Myocyte (in vitro differentiated cells): ENCODE measurements around the gene XYLT2. TPM values are rescaled to one million over a fixed set of nuclear protein-coding genes. Genes with fewer than 3 reads are reported as not detected.

Source experiments
- DNase-seq: peaks from one replicate; pipeline ENCODE4 v3.0.0-alpha.2; 2012; ENCODE audit warnings: low read depth
- total RNA-seq: library from RNA; depleted of rRNA; stranded (reverse); fragments of >200 nt; gene quantifications from 2 replicates; pipeline ENCODE4 v1.2.3, GENCODE V29; 2014

XYLT2 gene
- total RNA-seq, 1 donor from 2014 or later = 26.0 TPM

DNA sequence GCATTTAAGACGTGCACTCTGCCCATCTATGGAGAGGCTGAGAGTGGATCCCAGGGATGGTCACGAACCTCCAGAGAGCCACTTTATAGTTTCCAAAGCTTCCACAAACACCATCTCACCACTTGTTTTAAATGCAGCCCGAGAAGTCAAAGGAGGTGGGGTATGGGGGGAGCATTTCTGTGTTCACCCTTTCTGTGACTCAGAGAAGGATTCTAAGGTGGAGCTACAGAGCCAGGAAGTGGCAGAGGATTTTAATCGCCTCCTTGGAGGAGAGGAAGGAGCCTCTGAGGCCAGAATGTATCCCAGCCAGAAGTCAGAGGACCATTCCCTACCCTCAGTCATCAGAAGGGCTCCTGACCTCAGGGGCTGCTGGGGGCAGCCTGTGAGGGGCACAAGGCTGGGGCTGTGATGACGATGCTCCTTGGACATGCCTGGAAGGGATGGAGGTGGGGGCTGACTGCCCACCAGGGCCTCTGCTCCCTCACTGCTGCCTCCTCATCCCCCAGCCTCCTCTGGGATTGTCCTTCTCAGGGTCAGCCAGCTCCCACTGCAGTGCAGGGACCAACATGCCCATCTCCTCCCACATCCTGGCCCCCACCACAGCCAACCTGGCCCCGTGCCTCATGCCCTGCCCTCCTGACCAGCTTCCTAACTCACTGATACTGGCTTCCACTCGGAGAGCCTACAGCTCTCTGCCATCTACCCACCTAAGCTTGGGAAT is 2.8 kb downstream of the XYLT2 start:
- no peak for DNase-seq

GRCh38 chr17:50349243-50349600 is 3.3 kb downstream of the XYLT2 start:
- DNase-seq = no peak

DNA sequence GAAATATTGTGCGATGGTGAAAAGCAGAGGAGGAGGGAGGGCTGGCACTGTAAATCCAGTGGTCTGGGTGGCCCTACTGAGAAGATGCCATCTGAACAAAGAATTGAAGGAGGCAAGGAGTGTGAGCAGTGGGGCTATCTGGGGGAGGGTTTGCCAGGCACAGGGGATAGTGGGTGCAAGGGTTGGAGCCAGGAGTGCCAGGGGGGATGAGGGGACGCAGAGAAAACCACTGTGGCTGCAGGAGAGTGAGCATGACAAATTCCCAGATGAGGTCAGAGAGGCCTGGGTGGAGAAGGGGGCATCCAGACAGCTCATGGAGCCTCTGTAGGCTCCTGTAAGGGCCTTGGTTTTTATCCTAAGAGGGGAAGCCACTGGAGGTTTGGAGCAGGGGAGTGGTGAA is 4.8 kb downstream of the XYLT2 start:
- DNase-seq = no peak

DNA sequence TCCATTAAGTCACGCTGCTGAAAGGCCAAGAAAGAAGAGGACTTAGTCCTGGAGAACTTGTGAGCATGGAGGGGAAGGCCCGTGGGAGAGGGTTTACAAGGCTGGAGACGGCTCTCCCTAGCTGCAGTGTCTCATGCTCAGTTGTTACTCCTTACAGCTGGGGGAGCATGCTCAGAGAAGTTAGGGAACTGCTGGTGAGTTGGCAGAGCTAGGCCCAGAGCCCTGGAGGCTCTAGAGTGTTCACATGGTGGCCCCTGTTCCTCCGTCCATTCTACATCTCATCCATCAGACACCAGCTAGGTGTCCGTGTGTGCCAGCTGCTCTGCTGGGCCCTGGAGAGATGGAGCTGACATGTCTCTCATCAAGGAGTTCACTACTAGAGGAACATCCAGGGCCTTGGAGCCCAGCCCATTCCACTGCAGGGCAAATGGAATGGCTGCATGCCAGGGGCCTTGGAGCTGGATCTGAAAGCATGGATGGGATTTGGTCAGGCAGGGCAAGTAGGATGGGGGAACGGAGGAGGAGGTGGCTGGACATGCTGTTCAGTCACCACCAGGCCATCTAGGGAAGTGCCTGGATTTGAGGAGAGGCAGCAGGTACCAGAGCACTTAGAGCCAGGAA is 6.3 kb downstream of the XYLT2 start:
- DNase-seq = no peak

DNA sequence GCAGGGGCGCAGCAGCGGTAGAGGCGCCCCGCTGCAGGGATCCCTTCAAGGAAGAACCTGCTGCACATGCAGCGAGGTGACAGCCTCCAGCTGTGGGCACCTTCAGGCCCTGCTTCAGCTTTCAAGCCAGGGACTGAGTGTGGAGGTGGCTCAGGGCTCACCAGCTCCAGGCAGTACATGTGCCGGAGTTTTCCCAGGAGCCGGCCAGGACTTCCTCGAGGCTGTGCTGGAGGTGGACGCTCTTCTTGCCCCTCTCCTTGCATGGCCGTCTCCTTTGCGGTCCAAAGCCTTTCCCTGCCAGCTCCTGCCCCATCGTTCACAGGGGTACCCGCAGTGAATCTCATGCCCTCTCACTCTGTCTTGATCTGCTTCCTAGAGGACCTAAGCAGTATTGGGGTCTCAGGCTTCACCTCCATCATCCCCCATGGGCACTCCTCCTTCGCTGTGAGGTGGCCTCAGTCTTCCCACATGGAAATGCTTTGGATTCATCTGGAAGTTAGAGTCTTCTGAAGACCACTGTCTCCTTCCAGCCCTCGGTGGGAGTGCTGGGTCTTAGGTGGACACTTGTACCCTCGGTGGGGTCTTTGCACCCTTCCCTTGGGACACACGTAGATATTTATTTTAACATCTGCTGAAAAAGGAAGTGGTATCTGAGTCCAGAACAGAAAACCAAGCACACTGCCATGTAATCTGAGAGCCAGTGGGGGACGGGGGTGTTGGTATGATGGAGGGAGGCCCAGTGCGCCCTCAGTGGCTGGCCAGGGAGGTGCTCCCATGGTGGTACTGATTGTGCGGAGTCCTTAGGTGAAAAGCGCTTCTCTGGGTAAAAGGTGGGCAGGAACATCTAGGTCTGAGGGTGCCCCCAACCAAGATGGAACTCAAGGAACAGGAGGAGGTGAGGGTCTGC is 7.0 kb downstream of the XYLT2 start:
- no peak for DNase-seq

GRCh38 chr17:50353600-50354195 is 7.8 kb downstream of the XYLT2 start:
- DNase-seq = no peak

DNA sequence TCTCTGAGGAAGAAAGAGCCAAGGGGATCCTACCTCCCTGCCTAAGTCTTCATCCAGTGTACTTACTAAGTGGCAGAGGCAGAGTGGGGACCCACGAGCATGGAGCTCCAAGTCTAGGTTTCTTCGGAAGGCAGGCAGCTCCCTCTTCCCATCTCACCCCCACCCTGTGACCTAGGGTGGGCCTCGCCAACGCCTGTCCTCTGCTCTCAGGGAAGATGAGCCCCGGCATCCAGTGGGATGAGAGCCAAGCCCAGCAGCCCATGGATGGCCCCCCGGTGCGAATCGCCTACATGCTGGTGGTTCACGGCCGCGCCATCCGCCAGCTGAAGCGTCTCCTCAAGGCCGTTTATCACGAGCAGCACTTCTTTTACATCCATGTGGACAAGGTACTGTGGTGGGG is 8.3 kb downstream of the XYLT2 start:
- DNase-seq = no peak

DNA sequence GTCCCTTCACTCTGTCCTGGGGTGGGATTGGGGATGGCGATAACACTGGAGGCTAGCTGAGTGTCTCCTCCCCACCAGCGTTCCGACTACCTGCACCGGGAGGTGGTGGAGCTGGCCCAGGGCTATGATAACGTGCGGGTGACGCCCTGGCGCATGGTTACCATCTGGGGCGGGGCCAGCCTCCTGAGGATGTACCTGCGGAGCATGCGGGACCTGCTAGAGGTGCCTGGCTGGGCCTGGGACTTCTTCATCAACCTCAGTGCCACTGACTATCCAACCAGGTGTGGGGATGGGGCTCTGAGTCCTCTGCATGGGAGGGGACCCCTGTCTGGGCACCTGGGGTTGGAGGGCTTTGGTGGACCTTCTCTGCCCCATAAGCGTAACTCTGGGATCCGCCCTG is 8.8 kb downstream of the XYLT2 start:
- no peak for DNase-seq

GRCh38 chr17:50355336-50355700 is 9.4 kb downstream of the XYLT2 start:
- no peak for DNase-seq

DNA sequence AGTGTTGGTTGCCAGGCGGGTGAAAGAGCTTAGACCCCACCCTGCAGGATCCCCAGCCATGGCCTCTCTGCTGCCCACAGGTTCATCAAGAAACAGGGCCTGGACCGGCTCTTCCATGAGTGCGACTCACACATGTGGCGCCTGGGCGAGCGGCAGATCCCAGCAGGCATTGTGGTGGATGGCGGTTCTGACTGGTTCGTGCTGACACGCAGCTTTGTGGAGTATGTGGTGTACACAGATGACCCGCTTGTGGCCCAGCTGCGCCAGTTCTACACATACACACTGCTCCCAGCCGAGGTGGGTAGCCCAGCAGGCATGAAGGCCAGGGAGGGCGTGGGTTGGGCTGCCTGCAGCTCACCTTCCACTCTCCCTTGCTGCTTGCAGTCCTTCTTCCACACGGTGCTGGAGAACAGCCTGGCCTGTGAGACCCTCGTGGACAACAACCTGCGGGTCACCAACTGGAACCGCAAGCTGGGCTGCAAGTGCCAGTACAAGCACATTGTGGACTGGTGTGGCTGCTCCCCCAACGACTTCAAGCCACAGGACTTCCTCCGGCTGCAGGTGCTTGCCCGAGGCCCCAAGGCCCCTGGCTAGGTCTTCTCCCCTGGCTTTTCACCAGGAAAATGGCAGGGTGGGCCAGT is 9.9 kb downstream of the XYLT2 start:
- DNase-seq = no peak

DNA sequence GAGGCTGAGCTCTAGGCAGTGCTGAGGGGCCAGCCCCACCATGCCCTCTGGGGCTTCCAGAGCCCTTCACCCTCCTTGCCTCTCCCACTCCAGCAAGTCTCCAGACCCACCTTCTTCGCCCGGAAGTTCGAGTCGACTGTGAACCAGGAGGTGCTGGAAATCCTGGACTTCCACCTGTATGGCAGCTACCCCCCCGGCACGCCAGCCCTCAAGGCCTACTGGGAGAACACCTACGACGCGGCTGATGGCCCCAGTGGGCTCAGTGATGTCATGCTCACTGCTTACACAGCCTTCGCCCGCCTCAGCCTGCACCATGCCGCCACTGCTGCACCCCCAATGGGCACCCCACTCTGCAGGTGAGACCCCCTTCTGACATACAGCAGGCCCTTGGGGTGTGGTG is 10.5 kb downstream of the XYLT2 start:
- DNase-seq = no peak

DNA sequence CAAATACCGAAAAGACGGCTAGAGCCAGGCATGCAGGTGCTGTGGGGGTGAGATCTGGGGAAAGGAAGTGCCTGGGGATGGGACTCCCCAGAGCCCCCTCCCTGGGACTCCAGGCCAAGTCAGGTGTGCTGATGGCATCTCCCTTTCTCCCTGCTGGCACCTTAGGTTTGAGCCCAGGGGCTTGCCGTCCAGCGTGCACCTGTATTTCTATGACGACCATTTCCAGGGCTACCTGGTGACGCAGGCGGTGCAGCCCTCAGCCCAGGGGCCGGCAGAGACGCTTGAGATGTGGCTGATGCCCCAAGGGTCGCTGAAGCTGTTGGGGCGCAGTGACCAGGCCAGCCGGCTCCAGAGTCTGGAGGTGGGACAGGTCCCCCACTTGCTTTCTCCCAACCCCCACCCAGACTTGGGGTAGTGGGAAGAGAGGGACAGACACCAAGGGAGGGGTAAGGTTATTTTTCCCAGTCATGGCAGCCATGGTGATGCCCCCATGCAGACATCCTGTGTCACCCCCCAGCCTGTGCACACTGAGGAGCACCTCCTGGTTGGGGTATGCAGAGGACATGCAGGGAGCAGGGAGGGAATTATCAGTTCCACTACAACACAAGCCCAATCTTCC is 11.1 kb downstream of the XYLT2 start:
- DNase-seq = no peak

DNA sequence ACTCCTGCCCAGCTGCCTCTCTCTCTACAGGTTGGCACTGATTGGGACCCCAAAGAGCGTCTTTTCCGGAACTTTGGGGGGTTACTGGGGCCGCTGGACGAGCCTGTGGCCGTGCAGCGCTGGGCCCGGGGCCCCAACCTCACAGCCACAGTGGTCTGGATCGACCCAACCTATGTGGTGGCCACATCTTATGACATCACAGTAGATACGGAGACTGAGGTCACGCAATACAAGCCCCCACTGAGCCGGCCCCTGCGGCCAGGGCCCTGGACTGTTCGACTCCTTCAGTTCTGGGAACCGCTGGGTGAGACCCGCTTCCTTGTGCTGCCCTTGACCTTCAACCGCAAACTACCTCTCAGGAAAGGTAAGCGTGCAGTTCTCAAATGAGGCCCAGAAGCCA is 12.3 kb downstream of the XYLT2 start:
- DNase-seq = no peak

DNA sequence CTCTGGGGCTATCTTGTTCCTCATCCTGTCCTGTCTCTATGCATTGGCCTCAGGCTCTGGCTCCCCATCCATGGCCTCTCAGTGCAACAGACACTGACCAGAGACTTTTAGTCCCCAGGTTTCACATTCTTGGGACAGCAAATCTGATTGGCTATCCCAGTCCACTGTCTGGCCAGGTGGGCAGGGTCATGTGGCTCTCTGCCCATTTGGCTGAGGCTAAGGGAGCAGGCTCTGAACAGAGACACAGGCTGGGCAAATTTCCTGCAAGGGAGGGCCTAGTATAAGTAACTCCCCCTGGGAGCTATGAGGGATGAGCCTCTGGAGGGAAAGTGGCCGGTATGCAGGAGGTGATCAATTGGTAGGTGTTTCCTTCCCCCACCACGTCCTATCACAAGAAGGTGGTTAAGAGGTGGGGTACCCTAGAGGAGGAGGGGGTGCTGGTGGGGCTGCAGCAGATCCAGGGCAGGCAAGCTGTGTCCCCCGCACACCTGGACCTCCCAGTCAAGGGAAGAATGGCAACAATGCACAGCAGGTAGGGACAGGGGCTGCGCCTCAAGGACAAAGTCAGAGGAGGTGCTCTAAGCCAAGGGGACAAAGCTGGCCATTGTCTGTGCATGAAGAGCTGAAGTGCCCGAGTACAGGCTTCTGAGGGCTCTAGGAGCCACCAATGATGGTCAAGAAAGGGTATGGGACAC is 13.2 kb downstream of the XYLT2 start:
- DNase-seq = no peak

DNA sequence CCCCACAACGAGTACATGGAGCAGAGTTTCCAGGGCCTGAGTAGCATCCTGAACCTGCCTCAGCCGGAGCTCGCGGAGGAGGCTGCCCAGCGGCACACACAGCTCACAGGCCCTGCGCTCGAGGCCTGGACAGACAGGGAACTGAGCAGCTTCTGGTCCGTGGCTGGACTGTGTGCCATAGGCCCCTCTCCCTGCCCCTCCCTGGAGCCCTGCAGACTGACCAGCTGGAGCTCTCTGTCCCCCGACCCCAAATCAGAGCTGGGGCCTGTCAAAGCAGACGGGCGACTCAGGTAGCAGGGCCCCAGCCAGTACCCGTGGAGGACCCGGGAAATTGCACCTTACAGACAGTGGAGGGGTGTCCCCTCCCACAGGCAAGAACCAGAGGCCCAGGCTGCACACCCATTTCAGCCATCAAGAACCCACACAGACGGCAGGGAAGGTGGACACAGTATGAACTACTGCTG is 14.1 kb downstream of the XYLT2 start:
- DNase-seq = no peak

- DNase-seq = no peak
Measured at GRCh38 chr17:50360486-50361115, 14.7 kb downstream of the XYLT2 start.

GRCh38 chr17:50361561-50362480 is 15.9 kb downstream of the XYLT2 start:
- peak; percentile 81 for DNase-seq

GRCh38 chr17:50362661-50363060 is 16.7 kb downstream of the XYLT2 start:
- DNase-seq = no peak
